Measurements from ENCODE around the gene NME3. TPM values are rescaled to one million over a fixed set of nuclear protein-coding genes. Genes with fewer than 3 reads are reported as not detected.

Gene NME3
- total RNA-seq, 1 experiment from 2014 or later, result 76.9 TPM

GRCh38 chr16:1772908-1773702 lies 1.8 kb upstream of the NME3 start, which contains the start of gene MRPS34:
Gene MRPS34, minus strand, starts transcription at chr16:1773134. Its CDS starts 15 bp downstream, at chr16:1773119.
- no peak within 1 kb of the TSS for H3K56ac ChIP-seq (ENCODE audit: insufficient read length, low read depth, low read length)
- no peak within 1 kb of the TSS for H4K8ac ChIP-seq (replicated peaks; ENCODE audit: insufficient read length, low read depth, low read length)
- H3K23ac ChIP-seq (ENCODE audit: insufficient read length, low read depth, low read length), result no peak within 1 kb of the TSS
- H2BK12ac ChIP-seq (ENCODE audit: insufficient read length, low read depth, low read length), result no peak within 1 kb of the TSS
- WGBS (ENCODE audit: extremely low coverage, insufficient read length, low lambda C conversion rate), result no CpG with 5 or more reads among the region's 108 CpGs
- no peak within 1 kb of the TSS for H3K27ac ChIP-seq (ENCODE audit: insufficient read length, low read depth, low read length)
- no peaks in the 10 kb centered on the region for H4K20me1 ChIP-seq (ENCODE audit: control insufficient read depth, insufficient read depth, insufficient read length)
- Mint-ChIP-seq H3K9me3 (no peaks in the 10 kb centered on the region), H3K4me1 (peaks cover 3 to 19% of the 10 kb centered on the region in 2 experiments), H3K36me3 (ENCODE audit: insufficient read depth in 1 of 3, low read depth in 3 of 3) (peaks cover 9 to 41% (median 21%) of the 10 kb centered on the region in 3 experiments; a peak in 6 of 7 replicates), H3K27ac (peak within 1 kb of the TSS; percentile 98 to 99 (median 99); a peak in 6 of 7 replicates), H3K27me3 (ENCODE audit: low read depth) (no peaks in the 10 kb centered on the region; the same call in 1 of the 2 replicates), H3K4me3 (peak within 1 kb of the TSS; percentile 95 to 98)
- no peak within 1 kb of the TSS for H2AK5ac ChIP-seq (ENCODE audit: insufficient read length, low read length)
- H4K5ac ChIP-seq (ENCODE audit: insufficient read length, low read depth, low read length), result no peak within 1 kb of the TSS
- H2BK15ac ChIP-seq (ENCODE audit: low read depth, low read length), result no peak within 1 kb of the TSS
- H3T11ph ChIP-seq (ENCODE audit: low read length), result no peak within 1 kb of the TSS
- H3K79me2 ChIP-seq (ENCODE audit: insufficient read depth, low read length), result no peaks in the 10 kb centered on the region; the same call in 1 of the 2 replicates
- peak within 1 kb of the TSS; percentile 79 for H3K14ac ChIP-seq (ENCODE audit: insufficient read depth, low read length)
- no peak within 1 kb of the TSS for H2AFZ ChIP-seq (ENCODE audit: low read length)
- H2BK20ac ChIP-seq (ENCODE audit: low read depth, low read length, poor library complexity, severe bottlenecking), result no peak within 1 kb of the TSS
- peaks cover 5% of the 10 kb centered on the region for H3K79me1 ChIP-seq (ENCODE audit: insufficient read depth, low read depth, low read length, poor library complexity, severe bottlenecking)
- H3K18ac ChIP-seq (ENCODE audit: insufficient read length, low read depth, low read length), result peak within 1 kb of the TSS; percentile 44
- TF ChIP-seq CTCF (conservative IDR thresholded peaks at IDR 0.05), result peak; percentile 96
- no peak within 1 kb of the TSS for H3K4ac ChIP-seq (ENCODE audit: low read depth, low read length)
- peaks cover 9% of the 10 kb centered on the region for H3K23me2 ChIP-seq (ENCODE audit: insufficient read length, low read depth, low read length, poor library complexity, severe bottlenecking)
- H3K27me3 ChIP-seq (ENCODE audit: insufficient read depth, low read length), result no peaks in the 10 kb centered on the region
- DNase-seq, result peak; percentile 91
- no peak within 1 kb of the TSS for H2BK120ac ChIP-seq (ENCODE audit: low read depth, low read length, poor library complexity, severe bottlenecking)
- H3K9ac ChIP-seq (ENCODE audit: extremely low read depth, insufficient read length, low read length), result peak within 1 kb of the TSS; percentile 66
- H2BK5ac ChIP-seq (ENCODE audit: insufficient read length, low read length), result no peak within 1 kb of the TSS
- H4K91ac ChIP-seq (ENCODE audit: insufficient read length, low read depth, low read length), result no peak within 1 kb of the TSS
- H3K9me3 ChIP-seq (ENCODE audit: control insufficient read depth, low read depth, low read length), result no peaks in the 10 kb centered on the region
- H3K4me2 ChIP-seq (ENCODE audit: insufficient read depth, insufficient read length, low read length), result peak within 1 kb of the TSS; percentile 64
- no peaks in the 10 kb centered on the region for H3K4me1 ChIP-seq (ENCODE audit: insufficient read depth, low read length)

Data from H9 (cell line).